Airway epithelial cell (primary cell): ENCODE results near the gene MTIF3. TPM values are rescaled to one million over a fixed set of nuclear protein-coding genes. Genes with fewer than 3 reads are reported as not detected.

Experiments
- total RNA-seq: library from RNA; depleted of rRNA; stranded (reverse); fragments of >200 nt; gene quantifications from 2 replicates; pipeline ENCODE4 v1.2.3, GENCODE V29; 2015

Gene MTIF3
- 28.8 and 59.3 TPM in 2 replicates for total RNA-seq

GRCh38 chr13:27449936-27450828 is at the start of gene MTIF3:
MTIF3 (minus strand) TSS chr13:27450564; CDS start chr13:27440448, 10,116 bp downstream.

GRCh38 chr13:27424246-27425157 is 25.9 kb downstream of the MTIF3 start, which contains the start of gene GTF3A:
GTF3A (plus strand) TSS chr13:27424619.

Other genes starting within 250 kb of the MTIF3 start
- gene RPL21, start 199.0 kb downstream of the MTIF3 start, total RNA-seq = 1,217 and 1,221 TPM in 2 replicates
- gene RASL11A, start 179.7 kb downstream of the MTIF3 start, total RNA-seq = 0.46 and 1.2 TPM in 2 replicates
- gene GTF3A, start 25.9 kb downstream of the MTIF3 start, total RNA-seq = 88.9 and 99.2 TPM in 2 replicates
- 10.0 and 15.2 TPM in 2 replicates for gene LNX2, start 170.0 kb upstream of the MTIF3 start, total RNA-seq
- gene POLR1D, start 171.3 kb upstream of the MTIF3 start, total RNA-seq = 209 and 217 TPM in 2 replicates